NCI-H2227 treated with DMSO at 0.1 percent for 48 hours (cell line): ENCODE results near the gene DESI2.
"Not testable (repeated sequence)": the region's sequence is repeated elsewhere in the genome, so short reads cannot be mapped to it uniquely, and the experiment has no call there.

ENCODE experiments used
- DNase-seq: peaks from one replicate; lab custom pipeline; 2025; lab: John Stamatoyannopoulos, UW

DESI2 gene

GRCh38 chr1:244705261-244706234 lies 52.6 kb downstream of the DESI2 start:
- DNase-seq: no peak

GRCh38 chr1:244709076-244709475 lies 56.1 kb downstream of the DESI2 start:
- no peak for DNase-seq

DNA sequence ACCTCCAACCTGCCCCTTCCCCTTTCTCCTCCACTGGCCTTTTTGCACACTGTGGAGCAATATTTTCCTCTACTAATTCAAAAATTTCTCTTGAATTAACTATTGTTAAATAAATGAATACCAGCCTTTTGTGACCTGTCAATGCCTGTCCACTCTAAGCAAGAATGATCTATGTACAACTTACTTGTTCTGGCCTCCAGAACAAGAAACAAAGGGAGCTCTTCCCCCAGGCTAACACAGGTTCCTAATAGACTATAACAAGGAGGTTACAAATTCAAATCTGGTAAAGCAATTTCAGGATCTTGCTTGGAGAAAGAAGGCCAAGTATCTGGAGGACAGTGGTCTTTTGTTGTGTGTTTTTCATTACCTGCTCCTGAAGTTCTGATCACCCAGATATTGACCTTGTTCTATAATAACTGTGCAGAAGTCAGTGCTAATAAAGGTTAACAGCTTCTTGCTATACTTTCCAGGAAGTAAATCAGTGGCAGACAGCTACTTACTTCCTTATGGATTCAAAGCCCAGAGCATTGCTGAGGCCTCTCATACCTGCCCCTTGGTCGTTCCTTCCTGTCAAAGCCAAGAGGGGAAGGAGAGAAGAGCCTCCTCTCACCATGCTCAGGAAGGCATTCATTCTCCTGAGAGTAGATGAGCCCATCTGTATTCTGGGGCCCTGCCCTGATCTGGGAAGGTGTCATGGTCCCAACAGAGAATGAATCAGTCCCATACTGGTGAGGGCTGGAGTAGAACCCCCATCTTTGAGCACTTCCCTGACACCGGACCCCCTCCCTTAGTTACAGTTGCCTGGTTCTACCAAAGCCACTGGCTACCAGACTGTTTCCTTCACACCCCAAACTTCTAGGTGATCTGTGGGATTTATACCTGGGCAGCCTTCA lies 56.8 kb downstream of the DESI2 start:
- no peak for DNase-seq

DNA sequence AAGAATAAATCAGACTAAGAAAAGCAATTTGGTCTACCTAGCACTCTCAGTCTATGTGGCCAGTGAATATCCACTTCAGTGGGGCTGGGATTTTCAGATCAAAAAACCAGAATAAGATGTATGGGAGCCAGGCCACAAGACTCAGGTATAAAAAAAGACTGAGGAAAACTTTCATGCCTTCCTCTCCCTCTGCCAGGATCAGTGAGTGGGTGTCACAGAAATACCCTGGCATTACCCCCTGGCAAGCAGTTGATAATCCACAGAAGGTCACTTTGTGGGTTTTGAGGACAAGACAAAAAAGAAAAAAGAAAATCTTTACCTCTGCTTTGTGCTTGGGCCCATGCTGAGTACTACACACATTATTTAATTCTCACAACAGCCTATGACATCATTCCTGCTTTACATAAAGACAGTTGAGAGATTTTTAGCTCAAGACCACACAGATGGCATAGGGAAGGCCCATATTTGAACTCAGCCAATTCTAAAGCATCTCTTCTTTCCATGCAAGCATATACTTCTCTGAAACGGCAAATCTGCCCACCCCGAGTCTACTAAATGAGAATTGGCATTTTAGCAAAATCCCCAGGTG lies 57.6 kb downstream of the DESI2 start:
- DNase-seq: no peak

GRCh38 chr1:244712669-244713068 lies 59.7 kb downstream of the DESI2 start:
- DNase-seq: no peak

DNA sequence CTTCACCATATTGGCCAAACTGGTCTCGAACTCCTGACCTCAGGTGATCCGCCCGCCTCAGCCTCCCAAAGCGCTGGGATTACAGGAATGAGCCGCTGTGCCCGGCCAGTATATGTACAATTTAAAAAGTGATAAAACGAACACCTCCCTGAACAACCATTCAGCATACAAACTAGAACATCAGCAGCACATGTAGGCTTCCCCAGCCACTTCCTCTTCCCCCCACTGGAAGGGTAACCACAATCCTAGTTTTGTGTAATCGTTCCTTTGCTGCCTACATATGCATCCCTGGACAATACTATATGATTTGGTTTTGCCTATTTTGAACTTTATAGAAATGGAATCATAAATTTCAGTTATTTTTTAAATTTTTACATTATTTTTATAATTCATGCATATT lies 60.4 kb downstream of the DESI2 start:
- no peak for DNase-seq

GRCh38 chr1:244727871-244728474 lies 75.0 kb downstream of the DESI2 start:
- no peak for DNase-seq

DNA sequence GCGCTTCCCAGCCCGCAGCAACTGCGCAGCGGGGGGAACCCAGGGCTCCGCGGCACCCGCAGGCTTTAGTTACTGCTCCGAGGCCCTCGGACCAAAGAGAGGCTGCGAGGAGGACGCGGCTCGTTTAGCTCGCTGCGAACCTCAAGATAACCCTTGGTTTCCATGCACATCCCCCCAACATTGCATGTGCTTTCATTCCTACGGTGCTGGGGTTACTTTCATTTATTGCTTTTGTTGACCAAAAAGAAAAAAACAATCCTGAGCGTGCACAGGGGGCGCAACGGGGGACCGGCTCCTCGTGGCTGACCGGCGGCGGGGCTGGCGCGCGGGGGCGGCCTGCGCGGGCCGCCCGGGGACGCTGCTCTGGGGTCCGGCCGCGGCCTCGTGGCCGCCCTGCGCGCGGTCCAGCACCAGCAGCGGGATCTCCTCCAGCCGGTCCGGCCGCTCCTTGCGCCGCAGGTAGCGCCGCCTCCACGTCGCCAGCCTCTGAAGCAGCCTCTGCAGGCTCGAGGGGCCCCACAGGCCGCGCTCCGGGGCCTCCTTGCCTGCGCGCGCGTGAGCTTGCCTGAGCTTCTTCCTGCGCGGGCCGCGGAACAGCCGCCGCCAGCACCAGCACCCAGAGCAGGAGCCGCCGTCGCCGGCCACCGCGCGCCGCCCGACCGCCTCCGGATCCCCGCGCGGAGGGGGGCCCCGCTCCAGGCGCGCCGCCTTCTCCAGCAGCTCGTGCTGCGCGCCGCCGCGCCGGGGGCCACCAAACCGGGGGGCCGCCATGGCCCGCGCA lies 77.4 kb downstream of the DESI2 start:
- DNase-seq: peak; percentile 36

DNA sequence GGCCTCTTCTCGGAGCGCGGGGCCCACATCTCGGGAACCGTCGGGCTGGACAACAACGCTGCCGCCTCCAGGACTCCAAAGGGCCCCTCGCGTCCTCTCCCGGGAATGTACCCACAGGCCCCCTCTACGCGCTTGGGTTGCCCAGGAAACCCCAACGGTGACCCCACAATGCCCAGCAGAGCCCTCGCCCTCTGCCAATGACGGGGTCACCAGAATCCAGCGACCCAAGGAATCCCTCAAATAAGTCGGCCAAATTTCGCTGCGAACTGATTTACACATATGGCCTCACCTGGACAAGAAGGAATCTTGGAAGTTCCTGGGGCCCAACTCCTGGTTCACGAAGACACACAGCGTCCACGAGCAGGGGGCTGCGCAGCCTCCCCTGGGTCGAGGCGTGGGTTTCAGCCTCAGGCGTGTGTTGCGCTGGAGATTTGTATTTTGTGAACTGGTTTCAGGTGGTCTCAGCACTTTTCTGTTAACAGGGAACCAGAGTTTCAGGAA lies 78.1 kb downstream of the DESI2 start:
- peak; percentile 7 for DNase-seq

- no peak for DNase-seq
Measured at GRCh38 chr1:244731651-244732050, 78.7 kb downstream of the DESI2 start.

GRCh38 chr1:244732851-244733450 lies 80.0 kb downstream of the DESI2 start:
- no peak for DNase-seq

GRCh38 chr1:244735404-244735803 lies 82.5 kb downstream of the DESI2 start:
- no peak for DNase-seq

DNA sequence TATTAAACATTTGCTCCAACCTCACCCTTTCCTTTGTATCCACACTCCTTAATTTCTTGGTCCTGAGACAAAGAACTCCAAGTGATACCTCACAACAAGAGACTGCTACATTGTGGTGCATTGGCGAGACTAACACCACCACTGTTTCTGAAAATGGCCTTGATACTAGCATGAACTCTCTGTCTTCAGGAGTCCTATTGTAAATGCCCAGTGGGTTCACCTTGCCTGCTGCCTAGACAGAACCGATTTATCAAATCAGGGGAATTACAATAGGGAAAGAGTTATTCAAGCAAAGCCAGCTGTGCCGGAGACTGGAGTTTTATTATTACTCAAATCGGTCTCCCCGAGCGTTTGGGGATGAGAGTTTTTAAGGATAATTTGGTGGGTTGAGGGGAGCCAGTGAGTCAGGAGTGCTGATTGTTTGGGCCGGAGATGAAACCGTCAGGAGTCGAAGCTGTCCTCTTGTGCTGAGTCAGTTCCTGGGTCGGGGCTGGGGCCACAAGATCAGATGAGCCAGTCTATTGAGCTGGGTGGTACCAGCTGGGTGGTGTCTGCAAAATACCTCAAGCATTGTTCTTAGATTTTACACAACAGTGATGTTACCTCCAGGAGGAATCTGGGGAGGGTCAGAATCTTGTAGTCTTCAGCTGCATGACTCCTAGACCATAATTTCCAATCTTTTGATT lies 83.1 kb downstream of the DESI2 start:
- no peak for DNase-seq

GRCh38 chr1:244739140-244739539 lies 86.2 kb downstream of the DESI2 start:
- not testable (repeated sequence) for DNase-seq

DNA sequence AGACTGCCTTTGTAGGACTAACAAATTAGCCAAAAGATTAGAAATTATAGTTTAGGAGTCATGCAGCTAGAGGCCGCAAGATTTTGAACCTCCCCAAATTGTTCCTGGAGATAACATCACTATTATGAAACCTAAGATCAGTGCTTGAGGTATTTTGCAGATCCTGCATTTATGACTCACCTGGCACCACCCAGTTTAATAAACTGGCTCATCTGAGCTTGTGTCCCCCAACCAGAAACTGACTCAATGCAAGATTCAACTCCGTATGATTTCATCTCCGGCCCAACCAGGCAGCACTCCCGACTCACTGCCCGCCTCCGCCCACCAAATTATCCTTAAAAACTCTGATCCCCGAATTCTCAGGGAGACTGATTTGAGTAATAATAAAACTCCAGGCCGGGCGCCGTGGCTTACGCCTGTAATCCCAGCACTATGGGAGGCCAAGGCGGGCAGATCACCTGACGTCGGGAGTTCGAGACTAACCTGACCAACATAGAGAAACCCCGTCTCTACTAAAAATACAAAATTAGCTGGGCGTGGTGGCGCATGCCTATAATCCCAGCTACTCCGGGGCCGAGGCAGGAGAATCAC lies 87.2 kb downstream of the DESI2 start:
- not testable (repeated sequence) for DNase-seq

DNA sequence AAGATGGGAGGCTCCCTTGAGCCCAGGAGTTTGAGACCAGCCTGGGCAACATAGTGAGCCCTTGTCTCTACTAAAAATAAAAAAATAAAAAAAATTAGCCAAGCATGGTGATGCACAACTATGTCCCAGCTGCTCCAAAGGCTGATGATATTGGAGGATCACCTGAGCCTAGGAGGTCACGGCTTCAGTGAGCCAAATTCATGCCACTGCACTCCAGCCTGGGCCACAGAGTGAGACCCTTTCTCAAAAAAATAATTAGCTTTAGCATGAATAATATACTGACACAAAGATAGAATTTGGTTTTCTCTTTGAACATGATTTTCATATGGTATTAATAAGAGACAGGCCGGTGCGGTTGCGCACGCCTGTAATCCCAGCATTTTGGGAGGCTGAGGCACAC lies 88.8 kb downstream of the DESI2 start:
- DNase-seq: no peak

DNA sequence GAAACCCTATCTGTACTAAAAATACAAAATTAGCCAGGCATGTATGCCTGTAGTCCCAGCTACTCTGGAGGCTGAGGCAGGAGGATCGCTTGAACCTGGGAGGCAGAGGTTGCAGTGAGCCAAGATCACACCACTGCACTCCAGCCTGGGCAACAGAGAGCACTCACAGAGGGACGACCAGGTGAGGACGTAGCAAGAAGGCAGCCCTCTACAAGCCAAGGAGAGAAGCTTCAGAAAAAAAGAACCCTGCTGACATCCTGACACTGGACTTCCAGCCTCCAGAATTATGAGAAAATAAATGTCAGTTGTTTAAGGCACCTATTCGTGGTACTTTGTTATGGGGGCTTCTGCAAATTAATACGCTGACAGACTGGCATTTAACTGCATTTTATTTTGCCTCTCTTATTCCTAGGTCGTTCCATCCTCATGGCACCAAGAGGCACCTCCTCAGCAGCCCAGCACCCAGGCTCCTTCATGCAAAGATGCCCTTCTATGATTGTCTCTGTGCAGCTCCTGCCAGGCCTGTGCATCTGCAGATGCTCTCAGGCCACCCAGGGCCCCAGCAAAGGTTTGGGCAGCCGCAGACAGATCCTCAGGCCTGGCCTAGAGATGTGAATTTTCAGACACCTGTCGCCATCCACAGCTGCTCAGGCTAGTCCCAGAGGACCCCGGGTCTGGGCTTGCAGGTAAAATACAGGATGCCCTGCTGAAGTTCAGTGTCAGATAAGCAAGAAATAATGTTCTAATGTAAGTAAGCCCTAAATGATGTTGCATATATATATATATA lies 96.5 kb downstream of the DESI2 start:
- no peak for DNase-seq

DNA sequence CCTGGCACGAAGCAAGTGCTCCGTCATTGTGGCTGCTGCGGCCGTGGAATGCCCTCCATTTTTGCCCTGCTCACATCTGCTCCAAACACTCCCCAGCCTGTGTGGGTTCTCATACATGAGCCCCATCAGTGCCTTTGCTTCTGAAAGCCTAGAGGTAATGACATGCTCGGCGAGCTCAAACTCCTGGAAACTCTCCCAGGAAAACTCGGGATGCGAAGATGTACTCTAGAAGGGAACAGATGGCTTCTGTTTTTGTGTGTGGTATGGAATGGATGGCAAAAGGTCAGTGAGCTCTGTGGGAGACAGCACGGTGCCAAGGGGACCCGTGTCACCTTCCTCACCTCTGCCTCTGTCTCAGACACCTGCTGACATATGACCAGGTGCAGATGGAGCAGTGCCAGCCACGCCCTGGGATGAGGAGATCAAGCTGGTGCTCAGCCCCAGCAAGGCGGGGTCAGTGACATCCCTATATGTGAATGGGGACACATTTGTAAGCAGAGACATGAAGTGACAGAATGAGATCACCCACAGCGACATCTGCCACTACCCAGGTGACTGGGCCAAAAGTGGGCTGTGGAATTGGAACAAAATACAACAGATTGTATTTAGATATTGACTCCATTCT lies 98.5 kb downstream of the DESI2 start:
- DNase-seq: no peak
